Measurements from ENCODE around the gene ZNF529. TPM values are rescaled to one million over a fixed set of nuclear protein-coding genes. Genes with fewer than 3 reads are reported as not detected.
"Not testable (repeated sequence)": the region's sequence is repeated elsewhere in the genome, so short reads cannot be mapped to it uniquely, and the experiment has no call there.

ZNF529 gene
- total and polyA plus RNA-seq, 2 donors from 2014 or later = 4.1 to 17.0 TPM

GRCh38 chr19:36605101-36605876 lies 32.2 kb upstream of the ZNF529 start, which contains the start of gene ZNF382:
Gene ZNF382, plus strand, starts transcription at chr19:36605313. Its CDS starts 4,602 bp downstream, at chr19:36609915.
- intact Hi-C loops (cut with DNase I) = no loop called here
- H3K4me3 ChIP-seq (ENCODE audit: low read length in 3 of 3) = peak within 1 kb of the TSS; percentile 64 to 93 (median 73)
- no peaks in the 10 kb centered on the region for H3K9me3 ChIP-seq (ENCODE audit: control insufficient read depth in 2 of 3, insufficient read depth in 1 of 3, low read length in 3 of 3)
- no peak for TF ChIP-seq CTCF (IDR thresholded peaks at IDR 0.05; ENCODE audit: borderline replicate concordance, extremely low read depth, insufficient read depth)
- peaks cover 4 to 8% (median 4%) of the 10 kb centered on the region in 3 donors for H3K36me3 ChIP-seq (ENCODE audit: control insufficient read depth in 2 of 3, insufficient read depth in 3 of 3, low read length in 3 of 3)
- peak within 1 kb of the TSS; percentile 67 to 79 for H3K27ac ChIP-seq (ENCODE audit: low read depth in 2 of 2, low read length in 2 of 2)
- DNase-seq = peak; percentile 82 to 93 (median 90)
- H3K4me1 ChIP-seq (ENCODE audit: control insufficient read depth in 2 of 3, insufficient read depth in 2 of 3, low read depth in 1 of 3, low read length in 3 of 3) = peaks cover 0 to 4% (median 0%) of the 10 kb centered on the region in 3 donors
- no peaks in the 10 kb centered on the region for H3K27me3 ChIP-seq (ENCODE audit: control insufficient read depth, insufficient read depth, low read length)
- H3K9ac ChIP-seq (ENCODE audit: low read length in 3 of 3) = peak within 1 kb of the TSS; percentile 67 to 86 (median 75)
- FAIRE-seq = no peak

GRCh38 chr19:36604656-36605100 lies 31.6 kb upstream of the ZNF529 start:
- H3K27me3 ChIP-seq (ENCODE audit: control insufficient read depth, insufficient read depth, low read length) = no peaks in the 10 kb centered on the region
- H3K27ac ChIP-seq (ENCODE audit: low read depth in 2 of 2, low read length in 2 of 2) = peak overlapping the region in 1 of 2 donors; percentile 67
- H3K9ac ChIP-seq (ENCODE audit: low read length in 3 of 3) = peak overlapping the region; percentile 32 to 86 (median 75)
- peak overlapping the region; percentile 64 to 93 (median 73) for H3K4me3 ChIP-seq (ENCODE audit: low read length in 3 of 3)
- intact Hi-C loops (cut with DNase I) = no loop called here
- no peak for TF ChIP-seq CTCF (IDR thresholded peaks at IDR 0.05; ENCODE audit: borderline replicate concordance, extremely low read depth, insufficient read depth)
- H3K4me1 ChIP-seq (ENCODE audit: control insufficient read depth in 2 of 3, insufficient read depth in 2 of 3, low read depth in 1 of 3, low read length in 3 of 3) = peaks cover 0 to 4% (median 0%) of the 10 kb centered on the region in 3 donors
- peaks cover 2 to 5% (median 2%) of the 10 kb centered on the region in 3 donors for H3K36me3 ChIP-seq (ENCODE audit: control insufficient read depth in 2 of 3, insufficient read depth in 3 of 3, low read length in 3 of 3)
- no peak for FAIRE-seq
- H3K9me3 ChIP-seq (ENCODE audit: control insufficient read depth in 2 of 3, insufficient read depth in 1 of 3, low read length in 3 of 3) = no peaks in the 10 kb centered on the region
- peak; percentile 48 to 83 (median 63) for DNase-seq

GRCh38 chr19:36602681-36603080 lies 29.6 kb upstream of the ZNF529 start:
- H3K4me3 ChIP-seq (ENCODE audit: low read length in 3 of 3); H3K4me1 ChIP-seq (ENCODE audit: control insufficient read depth in 2 of 3, insufficient read depth in 2 of 3, low read depth in 1 of 3, low read length in 3 of 3); DNase-seq; FAIRE-seq; H3K9me3 ChIP-seq (ENCODE audit: control insufficient read depth in 2 of 3, insufficient read depth in 1 of 3, low read length in 3 of 3); H3K27me3 ChIP-seq (ENCODE audit: control insufficient read depth, insufficient read depth, low read length); H3K36me3 ChIP-seq (ENCODE audit: control insufficient read depth in 2 of 3, insufficient read depth in 3 of 3, low read length in 3 of 3); H3K27ac ChIP-seq (ENCODE audit: low read depth in 2 of 2, low read length in 2 of 2); H3K9ac ChIP-seq (ENCODE audit: low read length in 3 of 3); intact Hi-C loops (cut with DNase I): not testable (repeated sequence)

- Histone ChIP-seq H3K27ac (ENCODE audit: low read depth in 2 of 2, low read length in 2 of 2) (no peak overlapping the region), H3K9me3 (ENCODE audit: control insufficient read depth in 2 of 3, insufficient read depth in 1 of 3, low read length in 3 of 3) (peaks cover 0 to 7% (median 3%) of the 10 kb centered on the region in 3 donors), H3K9ac (ENCODE audit: low read length in 3 of 3) (no peak overlapping the region), H3K4me1 (ENCODE audit: control insufficient read depth in 2 of 3, insufficient read depth in 2 of 3, low read depth in 1 of 3, low read length in 3 of 3) (peaks cover 0 to 5% (median 2%) of the 10 kb centered on the region in 3 donors), H3K27me3 (ENCODE audit: control insufficient read depth, insufficient read depth, low read length) (no peaks in the 10 kb centered on the region), H3K36me3 (ENCODE audit: control insufficient read depth in 2 of 3, insufficient read depth in 3 of 3, low read length in 3 of 3) (peaks cover 9 to 15% (median 14%) of the 10 kb centered on the region in 3 donors), H3K4me3 (ENCODE audit: low read length in 3 of 3) (no peak overlapping the region)
- FAIRE-seq = no peak
- DNase-seq = no peak
- intact Hi-C loops (cut with DNase I) = no loop called here
- TF ChIP-seq CTCF (IDR thresholded peaks at IDR 0.05; ENCODE audit: borderline replicate concordance, extremely low read depth, insufficient read depth) = no peak
These were observed 6.2 kb upstream of the ZNF529 start for GRCh38 chr19:36579255-36579654.
